Measurements from ENCODE around the gene DKC1.

- TF ChIP-seq MAX (IDR thresholded peaks at IDR 0.05) (no peak), ZBTB33 (IDR thresholded peaks at IDR 0.05; ENCODE audit: extremely low read depth, insufficient replicate concordance, low read length) (no peak), POLR2AphosphoS5 (IDR thresholded peaks at IDR 0.05; ENCODE audit: low read depth, low read length) (no peak), SP1 (IDR thresholded peaks at IDR 0.05; ENCODE audit: low read depth) (no peak), TCF7L2 (IDR thresholded peaks at IDR 0.05; ENCODE audit: borderline replicate concordance, extremely low read depth, insufficient read depth, insufficient read length) (no peak), EZH2 (IDR thresholded peaks at IDR 0.05) (no peak)
Measured at GRCh38 chrX:154719132-154719675, 43.5 kb upstream of the DKC1 start.

All from HCT116 (cell line).